Glutamatergic neuron (in vitro differentiated cells): Measurements from ENCODE around the gene CORO2A. TPM values are rescaled to one million over a fixed set of nuclear protein-coding genes. Genes with fewer than 3 reads are reported as not detected.

Source experiments
- DNase-seq: peaks from one replicate; pipeline ENCODE4 v3.0.0; 2022
- H3K27ac Mint-ChIP-seq: one replicate; pipeline ENCODE4 v1.8.0; 2020; ENCODE audit warnings: mild to moderate bottlenecking, mixed read lengths, inconsistent platforms; ENCODE audit not compliant: unreplicated experiment
- H3K27me3 Mint-ChIP-seq: one replicate; pipeline ENCODE4 v1.8.0; 2020; ENCODE audit warnings: mild to moderate bottlenecking, moderate library complexity, mixed read lengths, inconsistent platforms; ENCODE audit not compliant: unreplicated experiment
- H3K36me3 Mint-ChIP-seq: one replicate; pipeline ENCODE4 v1.8.0; 2020; ENCODE audit warnings: mild to moderate bottlenecking, mixed read lengths, inconsistent platforms; ENCODE audit not compliant: unreplicated experiment
- H3K4me1 Mint-ChIP-seq: one replicate; pipeline ENCODE4 v1.8.0; 2020; ENCODE audit warnings: mild to moderate bottlenecking, low read depth, mixed read lengths, inconsistent platforms; ENCODE audit not compliant: unreplicated experiment
- H3K4me3 Mint-ChIP-seq: one replicate; pipeline ENCODE4 v1.8.0; 2020; ENCODE audit warnings: mild to moderate bottlenecking, mixed read lengths, inconsistent platforms; ENCODE audit not compliant: unreplicated experiment
- H3K9me3 Mint-ChIP-seq: one replicate; pipeline ENCODE4 v1.8.0; 2020; ENCODE audit warnings: mild to moderate bottlenecking, moderate library complexity, mixed read lengths, inconsistent platforms; ENCODE audit not compliant: unreplicated experiment
- CTCF ChIP-seq: fragments of 200-600 bp; sonication (generic); IDR thresholded peaks from one replicate; pipeline ENCODE4 v1.5.0; 2021; ENCODE audit not compliant: partially characterized antibody, unreplicated experiment
- total RNA-seq: library from RNA; stranded (reverse); fragmentation: NEBNext Ultra II Directional; extraction: Animal tissue kit (Norgen Biotek cat#: 25700); gene quantifications from one replicate; pipeline ENCODE4 v1.2.1, GENCODE V29; 2021; ENCODE audit not compliant: unreplicated experiment

Gene CORO2A
- total RNA-seq, 1 donor from 2014 or later, result 23.9 TPM

- no peak for DNase-seq
- Mint-ChIP-seq H3K9me3 (peaks cover 3% of the 10 kb centered on the region), H3K4me3 (no peak overlapping the region), H3K27ac (no peak overlapping the region), H3K36me3 (no peaks in the 10 kb centered on the region), H3K27me3 (no peaks in the 10 kb centered on the region), H3K4me1 (peaks cover 10% of the 10 kb centered on the region)
- TF ChIP-seq CTCF, result no peak
Observed at GRCh38 chr9:98203153-98203552, 10.7 kb upstream of the CORO2A start.

- H3K9me3 Mint-ChIP-seq, result peaks cover 3% of the 10 kb centered on the region
- no peak overlapping the region for H3K4me3 Mint-ChIP-seq
- H3K27me3 Mint-ChIP-seq, result no peaks in the 10 kb centered on the region
- no peak for TF ChIP-seq CTCF
- no peak overlapping the region for H3K27ac Mint-ChIP-seq
- no peak for DNase-seq
- H3K36me3 Mint-ChIP-seq, result no peaks in the 10 kb centered on the region
- H3K4me1 Mint-ChIP-seq, result peaks cover 6% of the 10 kb centered on the region
Observed at GRCh38 chr9:98202252-98202651, 9.8 kb upstream of the CORO2A start.

GRCh38 chr9:98201749-98202148 lies 9.3 kb upstream of the CORO2A start:
- H3K27ac Mint-ChIP-seq, result no peak overlapping the region
- H3K9me3 Mint-ChIP-seq, result peaks cover 3% of the 10 kb centered on the region
- peaks cover 5% of the 10 kb centered on the region for H3K4me1 Mint-ChIP-seq
- no peaks in the 10 kb centered on the region for H3K36me3 Mint-ChIP-seq
- DNase-seq, result no peak
- no peak for TF ChIP-seq CTCF
- no peak overlapping the region for H3K4me3 Mint-ChIP-seq
- H3K27me3 Mint-ChIP-seq, result no peaks in the 10 kb centered on the region

- no peak for TF ChIP-seq CTCF
- Mint-ChIP-seq H3K4me3 (no peak overlapping the region), H3K27ac (no peak overlapping the region), H3K36me3 (no peaks in the 10 kb centered on the region), H3K27me3 (no peaks in the 10 kb centered on the region), H3K9me3 (peaks cover 3% of the 10 kb centered on the region), H3K4me1 (peaks cover 2% of the 10 kb centered on the region)
- no peak for DNase-seq
Observed at GRCh38 chr9:98201102-98201501, 8.7 kb upstream of the CORO2A start.

GRCh38 chr9:98199388-98200033 lies 7.1 kb upstream of the CORO2A start:
- peaks cover 4% of the 10 kb centered on the region for H3K4me1 Mint-ChIP-seq
- no peak overlapping the region for H3K4me3 Mint-ChIP-seq
- TF ChIP-seq CTCF, result no peak
- H3K27me3 Mint-ChIP-seq, result no peaks in the 10 kb centered on the region
- no peak overlapping the region for H3K27ac Mint-ChIP-seq
- peaks cover 1% of the 10 kb centered on the region for H3K9me3 Mint-ChIP-seq
- H3K36me3 Mint-ChIP-seq, result no peaks in the 10 kb centered on the region
- no peak for DNase-seq
